K562 (cell line): Measurements from ENCODE around the gene RSPH1. TPM values are rescaled to one million over a fixed set of nuclear protein-coding genes. Genes with fewer than 3 reads are reported as not detected.

Source experiments
- BRF2 ChIP-seq: IDR thresholded peaks from 3 replicates; pipeline ENCODE4 v1.6.1; 2011; ENCODE audit warnings: borderline replicate concordance, mild to moderate bottlenecking; ENCODE audit not compliant: insufficient read length, insufficient read depth
- CTBP1 ChIP-seq: fragments of 450-650 bp; IDR thresholded peaks from 2 replicates; pipeline ENCODE4 v1.6.1; 2016; ENCODE audit warnings: borderline replicate concordance
- DACH1 ChIP-seq: fragments of 450-650 bp; IDR thresholded peaks from 2 replicates; pipeline ENCODE4 v1.6.1; 2018; ENCODE audit not compliant: partially characterized antibody
- EP400 ChIP-seq: fragments of 450-650 bp; IDR thresholded peaks from 2 replicates; pipeline ENCODE4 v1.6.1; 2017; ENCODE audit warnings: antibody characterized with exemption, mild to moderate bottlenecking, moderate library complexity
- ESRRB ChIP-seq: fragments of 250-450 bp; sonication (Bioruptor Pico); IDR thresholded peaks from 2 replicates; pipeline ENCODE4 v1.5.0; 2020; ENCODE audit warnings: mild to moderate bottlenecking, moderate library complexity, borderline replicate concordance
- HIVEP1 ChIP-seq: fragments of 250-450 bp; sonication (Bioruptor Pico); IDR thresholded peaks from 2 replicates; pipeline ENCODE4 v1.4.0; 2020; ENCODE audit warnings: mild to moderate bottlenecking
- KDM2B ChIP-seq: fragments of 250-450 bp; sonication (Bioruptor Pico); IDR thresholded peaks from 2 replicates; pipeline ENCODE4 v1.8.0; 2021; ENCODE audit warnings: mild to moderate bottlenecking, moderate library complexity
- LCOR ChIP-seq: sonication (generic); formaldehyde crosslinking; IDR thresholded peaks from 2 replicates; pipeline ENCODE4 v1.8.0; 2022; ENCODE audit warnings: mild to moderate bottlenecking, missing genetic modification reagents
- LEF1 ChIP-seq: fragments of 450-650 bp; IDR thresholded peaks from 2 replicates; pipeline ENCODE4 v1.6.1; 2016; ENCODE audit warnings: mild to moderate bottlenecking
- MAFK ChIP-seq: IDR thresholded peaks from 2 replicates; pipeline ENCODE4 v1.6.1; 2011; ENCODE audit warnings: low read length, improper control_type of control experiment
- MXI1 ChIP-seq: IDR thresholded peaks from 2 replicates; pipeline ENCODE4 v1.6.1; 2011; ENCODE audit warnings: low read depth, mild to moderate bottlenecking, improper control_type of control experiment, low read length
- NELFE ChIP-seq: IDR thresholded peaks from 2 replicates; pipeline ENCODE4 v1.6.1; 2011; ENCODE audit warnings: mild to moderate bottlenecking; ENCODE audit not compliant: insufficient read depth, insufficient read length
- PKNOX1 ChIP-seq: fragments of 450-650 bp; IDR thresholded peaks from 2 replicates; pipeline ENCODE4 v1.6.1; 2016
- POU5F1 ChIP-seq: fragments of 150-350 bp; IDR thresholded peaks from 2 replicates; pipeline ENCODE4 v1.6.1; 2014; ENCODE audit warnings: borderline replicate concordance, low read length, low read depth, mild to moderate bottlenecking; ENCODE audit not compliant: partially characterized antibody
- RBM25 ChIP-seq: fragments of 200-400 bp; formaldehyde crosslinking; IDR thresholded peaks from 2 replicates; pipeline ENCODE4 v1.6.1; 2018; ENCODE audit warnings: low read length, low read depth, moderate library complexity; ENCODE audit not compliant: severe bottlenecking
- SPI1 ChIP-seq: IDR thresholded peaks from 2 replicates; pipeline ENCODE4 v1.6.1; 2011; ENCODE audit warnings: low read depth, low read length, control low read depth, borderline replicate concordance
- SRSF9 ChIP-seq: fragments of 200-400 bp; formaldehyde crosslinking; IDR thresholded peaks from 2 replicates; pipeline ENCODE4 v1.6.1; 2017; ENCODE audit warnings: low read depth, low read length, borderline replicate concordance
- TFE3 ChIP-seq: fragments of 450-650 bp; formaldehyde crosslinking; IDR thresholded peaks from 2 replicates; pipeline ENCODE4 v1.4.0; 2020; ENCODE audit warnings: mild to moderate bottlenecking, mixed read lengths
- TOE1 ChIP-seq, 2 experiments: fragments of 450-650 bp in 1 of 2; sonication (generic) in 1 of 2; formaldehyde crosslinking in 1 of 2; IDR thresholded peaks; 2 replicates each; pipeline versions ENCODE4 v1.7.1 to v1.8.0; 2016 to 2022; ENCODE audit warnings: borderline replicate concordance in 2 of 2, mild to moderate bottlenecking in 2 of 2, antibody characterized with exemption in 1 of 2, inconsistent platforms in 1 of 2, low read depth in 1 of 2, missing genetic modification reagents in 1 of 2, moderate library complexity in 1 of 2
- TRIM28 ChIP-seq: fragments of 450-650 bp; IDR thresholded peaks from 2 replicates; pipeline ENCODE4 v1.6.1; 2017
- ZNF384 ChIP-seq: IDR thresholded peaks from 2 replicates; pipeline ENCODE4 v1.6.1; 2012; ENCODE audit warnings: low read depth, low read length, improper control_type of control experiment
- ZNF589 ChIP-seq: fragments of 200-800 bp; sonication (Bioruptor generic); IDR thresholded peaks from 2 replicates; pipeline ENCODE4 v1.6.1; 2016; ENCODE audit warnings: low read depth, missing genetic modification characterization, missing compliant biosample characterization
- polyA plus RNA-seq, 8 experiments: library from polyadenylated mRNA; depleted of rRNA in 4 of 8; stranded (reverse) in 5 of 8; unstranded in 3 of 8; fragments of >200 nt; fragmentation: Nextera tagmentation in 2 of 8; fragmentation: Illumina TruSeq in 1 of 8; extraction: Ambion mirVana in 2 of 8; extraction: Trizol in 1 of 8; gene quantifications; 2 replicates each; pipeline versions ENCODE4 v1.2.1 to v1.2.3, GENCODE V29; 2011 to 2014; ENCODE audit warnings: inconsistent platforms in 1 of 8, missing spikeins in 1 of 8
- total RNA-seq, 7 experiments: library from RNA; depleted of rRNA in 6 of 7; stranded (reverse); fragments of >200 nt in 6 of 7; fragmentation: Illumina TruSeq in 2 of 7; extraction: Trizol in 2 of 7; gene quantifications; 2 replicates each; pipeline versions ENCODE4 v1.2.1 to v1.2.3, GENCODE V29; 2011 to 2021; ENCODE audit warnings: low replicate concordance in 1 of 7
- TF ChIP-seq, protein P1 (sequence below), 2 experiments: fragments of 450-650 bp; IDR thresholded peaks; 2 replicates each; pipeline ENCODE4 v1.6.1; 2016

The RSPH1 gene
- total and polyA plus RNA-seq, 9 of the 15 experiments (the other 6 are each of a cell fraction or from before 2014, with no cell fraction given), result 0.17 TPM; not detected in 8

GRCh38 chr21:42433946-42434551, 62.0 kb downstream of the RSPH1 start (continued):
- TF ChIP-seq KDM2B (no peak), TFE3 (CRISPR knock-in tag) (no peak), BRF2 (no peak), TOE1 (IDR thresholded peaks at IDR 0.05; ENCODE audit: borderline replicate concordance) (0 out of 2 replicates have a peak, but pooled peaks have one; percentile 17), TOE1 (CRISPR knock-in tag; IDR thresholded peaks at IDR 0.05; ENCODE audit: borderline replicate concordance, low read depth) (no peak), RBM25 (no peak), MAFK (no peak), ZNF589 (no peak), PKNOX1 (peak; percentile 98), NELFE (no peak), LEF1 (peak; percentile 70; the same call in 1 of the 2 replicates), ESRRB (CRISPR knock-in tag) (no peak), ZNF384 (no peak), TRIM28 (no peak), SPI1 (no peak), MXI1 (no peak), LCOR (CRISPR knock-in tag) (no peak), POU5F1 (no peak), SRSF9 (no peak), CTBP1 (peak; percentile 85; the same call in 1 of the 2 replicates), DACH1 (no peak), HIVEP1 (CRISPR knock-in tag) (no peak), EP400 (no peak)
- TF ChIP-seq, protein P1, sequence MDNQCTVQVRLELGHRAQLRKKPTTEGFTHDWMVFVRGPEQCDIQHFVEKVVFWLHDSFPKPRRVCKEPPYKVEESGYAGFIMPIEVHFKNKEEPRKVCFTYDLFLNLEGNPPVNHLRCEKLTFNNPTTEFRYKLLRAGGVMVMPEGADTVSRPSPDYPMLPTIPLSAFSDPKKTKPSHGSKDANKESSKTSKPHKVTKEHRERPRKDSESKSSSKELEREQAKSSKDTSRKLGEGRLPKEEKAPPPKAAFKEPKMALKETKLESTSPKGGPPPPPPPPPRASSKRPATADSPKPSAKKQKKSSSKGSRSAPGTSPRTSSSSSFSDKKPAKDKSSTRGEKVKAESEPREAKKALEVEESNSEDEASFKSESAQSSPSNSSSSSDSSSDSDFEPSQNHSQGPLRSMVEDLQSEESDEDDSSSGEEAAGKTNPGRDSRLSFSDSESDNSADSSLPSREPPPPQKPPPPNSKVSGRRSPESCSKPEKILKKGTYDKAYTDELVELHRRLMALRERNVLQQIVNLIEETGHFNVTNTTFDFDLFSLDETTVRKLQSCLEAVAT (IDR thresholded peaks at IDR 0.05), result no peak
